GM23338 (cell line): ENCODE measurements around the gene TIMM29. TPM values are rescaled to one million over a fixed set of nuclear protein-coding genes. Genes with fewer than 3 reads are reported as not detected.

ENCODE experiments used
- ATAC-seq: fragments of 200-7000 bp; cut with Tn5 transposase; 3 replicates; pipeline ENCODE4 v1.9.1; 2020
- DNase-seq: peaks from one replicate; pipeline ENCODE4 v3.0.0-alpha.2; 2015; ENCODE audit warnings: low spot score
- H2AFZ ChIP-seq: fragments of 200-600 bp; sonication (generic); 2 replicates; pipeline ENCODE4 v1.8.0; 2016; ENCODE audit warnings: antibody characterized with exemption, mild to moderate bottlenecking, moderate library complexity
- H3F3A ChIP-seq: fragments of 200-600 bp; sonication (generic); replicated peaks from 2 replicates; pipeline ENCODE4 v1.8.0; 2017; ENCODE audit warnings: antibody characterized with exemption, mixed run types, low read depth
- H3K27ac ChIP-seq: fragments of 200-600 bp; sonication (generic); 2 replicates; pipeline ENCODE4 v1.6.1; 2016; ENCODE audit warnings: low read depth
- H3K27me3 ChIP-seq: fragments of 200-600 bp; sonication (generic); 2 replicates; pipeline ENCODE4 v1.8.0; 2016; ENCODE audit warnings: mild to moderate bottlenecking, mixed run types, moderate library complexity; ENCODE audit not compliant: insufficient read depth
- H3K36me3 ChIP-seq: fragments of 200-600 bp; sonication (generic); 2 replicates; pipeline ENCODE4 v1.8.0; 2016; ENCODE audit warnings: mild to moderate bottlenecking; ENCODE audit not compliant: insufficient read depth
- H3K4me1 ChIP-seq: fragments of 200-600 bp; sonication (generic); 2 replicates; pipeline ENCODE4 v1.8.0; 2016; ENCODE audit warnings: mild to moderate bottlenecking, moderate library complexity; ENCODE audit not compliant: insufficient read depth
- H3K4me2 ChIP-seq: fragments of 200-600 bp; sonication (generic); 2 replicates; pipeline ENCODE4 v1.7.1; 2017; ENCODE audit warnings: mixed run types
- H3K4me3 ChIP-seq: fragments of 200-600 bp; sonication (generic); 2 replicates; pipeline ENCODE4 v1.6.1; 2016; ENCODE audit warnings: mixed run types
- H3K79me2 ChIP-seq: fragments of 200-600 bp; sonication (generic); replicated peaks from 2 replicates; pipeline ENCODE4 v1.8.0; 2017; ENCODE audit warnings: mild to moderate bottlenecking; ENCODE audit not compliant: insufficient read depth
- H3K9me2 ChIP-seq: fragments of 200-600 bp; sonication (generic); 2 replicates; pipeline ENCODE4 v1.8.0; 2017; ENCODE audit not compliant: insufficient read depth
- H4K20me1 ChIP-seq: fragments of 200-600 bp; sonication (generic); replicated peaks from 2 replicates; pipeline ENCODE4 v1.8.0; 2017; ENCODE audit warnings: mild to moderate bottlenecking; ENCODE audit not compliant: insufficient read depth
- H3K27ac Mint-ChIP-seq: 2 replicates; pipeline ENCODE4 v1.8.0; 2020; ENCODE audit warnings: inconsistent platforms, mild to moderate bottlenecking, moderate library complexity, mixed read lengths
- H3K27me3 Mint-ChIP-seq: 3 replicates; pipeline ENCODE4 v1.8.0; 2022; ENCODE audit warnings: low read depth, mild to moderate bottlenecking, moderate library complexity, mixed read lengths, inconsistent platforms; ENCODE audit not compliant: insufficient read depth, poor library complexity
- H3K36me3 Mint-ChIP-seq: 3 replicates; pipeline ENCODE4 v1.8.0; 2021; ENCODE audit warnings: low read depth, mild to moderate bottlenecking, inconsistent platforms, moderate library complexity, mixed read lengths
- H3K4me1 Mint-ChIP-seq: 3 replicates; pipeline ENCODE4 v1.8.0; 2020; ENCODE audit warnings: mild to moderate bottlenecking, inconsistent platforms, mixed read lengths
- H3K4me3 Mint-ChIP-seq: 3 replicates; pipeline ENCODE4 v1.8.0; 2021; ENCODE audit warnings: moderate library complexity, mild to moderate bottlenecking, inconsistent platforms, mixed read lengths
- H3K9me3 Mint-ChIP-seq: 3 replicates; pipeline ENCODE4 v1.8.0; 2020; ENCODE audit warnings: moderate library complexity, mild to moderate bottlenecking, inconsistent platforms, mixed read lengths
- CREB1 ChIP-seq: fragments of 250-450 bp; sonication (Bioruptor Pico); IDR thresholded peaks from 2 replicates; pipeline ENCODE4 v1.5.0; 2020; ENCODE audit warnings: low read depth, mild to moderate bottlenecking, moderate library complexity
- EZH2phosphoT487 ChIP-seq: fragments of 200-600 bp; sonication (generic); IDR thresholded peaks from one replicate; pipeline ENCODE4 v1.8.1; 2018; ENCODE audit warnings: antibody characterized with exemption; ENCODE audit not compliant: unreplicated experiment
- JUNB ChIP-seq: IDR thresholded peaks from one replicate; pipeline ENCODE4 v1.6.1; 2016; ENCODE audit warnings: antibody characterized with exemption; ENCODE audit not compliant: unreplicated experiment
- STAT1 ChIP-seq: IDR thresholded peaks from one replicate; pipeline ENCODE4 v1.6.1; 2016; ENCODE audit warnings: antibody characterized with exemption; ENCODE audit not compliant: unreplicated experiment
- ZNF114 ChIP-seq: fragments of 250-450 bp; sonication (Bioruptor Pico); IDR thresholded peaks from 2 replicates; pipeline ENCODE4 v1.5.0; 2020; ENCODE audit warnings: mild to moderate bottlenecking, moderate library complexity
- ZNF331 ChIP-seq: fragments of 250-450 bp; sonication (Bioruptor Pico); IDR thresholded peaks from 2 replicates; pipeline ENCODE4 v1.5.0; 2020; ENCODE audit warnings: low read depth, mild to moderate bottlenecking, moderate library complexity
- ZNF462 ChIP-seq: fragments of 250-450 bp; sonication (Bioruptor Pico); IDR thresholded peaks from 2 replicates; pipeline ENCODE4 v1.5.0; 2020; ENCODE audit warnings: mild to moderate bottlenecking, moderate library complexity
- polyA plus RNA-seq: library from polyadenylated mRNA; unstranded; fragments of >200 nt; fragmentation: Nextera tagmentation; extraction: Ambion mirVana; gene quantifications from 2 replicates; pipeline ENCODE4 v1.2.1, GENCODE V29; 2016
- total RNA-seq: library from RNA; depleted of rRNA; stranded (reverse); fragments of >200 nt; shearing (Covaris generic); gene quantifications from 2 replicates; pipeline ENCODE4 v1.2.3, GENCODE V29; 2014

TIMM29 gene
- total and polyA plus RNA-seq, 2 experiments from 2014 or later: 24.1 to 60.7 TPM

- DNase-seq: peak; percentile 86
- Histone ChIP-seq H3K4me2 (peak overlapping the region; percentile 76), H3K36me3 (no peaks in the 10 kb centered on the region), H3K27ac (peak overlapping the region; percentile 92), H3K4me3 (peak overlapping the region; percentile 26; the same call in 1 of the 2 replicates), H3K27me3 (no peaks in the 10 kb centered on the region), H3K4me1 (peaks cover 79% of the 10 kb centered on the region), H2AFZ (no peak overlapping the region), H3K9me2 (no peaks in the 10 kb centered on the region), H3F3A (peaks cover 40% of the 10 kb centered on the region), H3K79me2 (peaks cover 96% of the 10 kb centered on the region), H4K20me1 (no peaks in the 10 kb centered on the region; the same call in none of the 2 replicates)
- peaks cover 56% of the 10 kb centered on the region for H3K4me1 Mint-ChIP-seq
- H3K27ac Mint-ChIP-seq: peak overlapping the region; percentile 89
- H3K36me3 Mint-ChIP-seq: no peaks in the 10 kb centered on the region
- H3K4me3 Mint-ChIP-seq: peak overlapping the region; percentile 44
- ATAC-seq: peak; percentile 73
- no peak for TF ChIP-seq ZNF331 (CRISPR knock-in tag)
- TF ChIP-seq JUNB: no peak
- TF ChIP-seq ZNF462 (CRISPR knock-in tag): no peak
- H3K27me3 Mint-ChIP-seq: peaks cover 2% of the 10 kb centered on the region
- H3K9me3 Mint-ChIP-seq: no peaks in the 10 kb centered on the region
Observed at GRCh38 chr19:10888421-10888866, 40.2 kb upstream of the TIMM29 start.

GRCh38 chr19:10889880-10890279 lies 38.7 kb upstream of the TIMM29 start:
- H3F3A ChIP-seq: peaks cover 34% of the 10 kb centered on the region
- H3K4me1 ChIP-seq: peaks cover 81% of the 10 kb centered on the region
- Mint-ChIP-seq H3K9me3 (no peaks in the 10 kb centered on the region), H3K4me1 (peaks cover 61% of the 10 kb centered on the region), H3K4me3 (no peak overlapping the region), H3K36me3 (no peaks in the 10 kb centered on the region), H3K27ac (no peak overlapping the region), H3K27me3 (peaks cover 5% of the 10 kb centered on the region)
- H3K27me3 ChIP-seq: no peaks in the 10 kb centered on the region
- peaks cover 4% of the 10 kb centered on the region for H4K20me1 ChIP-seq
- H3K27ac ChIP-seq: peak overlapping the region; percentile 92; the same call in 1 of the 2 replicates
- no peak overlapping the region for H2AFZ ChIP-seq
- DNase-seq (no peak), ATAC-seq (no peak)
- no peaks in the 10 kb centered on the region for H3K9me2 ChIP-seq
- H3K4me3 ChIP-seq: no peak overlapping the region
- H3K36me3 ChIP-seq: no peaks in the 10 kb centered on the region
- H3K4me2 ChIP-seq: no peak overlapping the region
- peaks cover 96% of the 10 kb centered on the region for H3K79me2 ChIP-seq
- no peak for TF ChIP-seq ZNF114 (CRISPR knock-in tag)
- no peak for TF ChIP-seq EZH2phosphoT487
- no peak for TF ChIP-seq ZNF462 (CRISPR knock-in tag)
- TF ChIP-seq STAT1: no peak
- TF ChIP-seq CREB1 (CRISPR knock-in tag): no peak
- TF ChIP-seq JUNB: no peak
